ENCODE measurements around the gene DDX46.
"Not testable (repeated sequence)": the region's sequence is repeated elsewhere in the genome, so short reads cannot be mapped to it uniquely, and the experiment has no call there.

Gene DDX46

DNA sequence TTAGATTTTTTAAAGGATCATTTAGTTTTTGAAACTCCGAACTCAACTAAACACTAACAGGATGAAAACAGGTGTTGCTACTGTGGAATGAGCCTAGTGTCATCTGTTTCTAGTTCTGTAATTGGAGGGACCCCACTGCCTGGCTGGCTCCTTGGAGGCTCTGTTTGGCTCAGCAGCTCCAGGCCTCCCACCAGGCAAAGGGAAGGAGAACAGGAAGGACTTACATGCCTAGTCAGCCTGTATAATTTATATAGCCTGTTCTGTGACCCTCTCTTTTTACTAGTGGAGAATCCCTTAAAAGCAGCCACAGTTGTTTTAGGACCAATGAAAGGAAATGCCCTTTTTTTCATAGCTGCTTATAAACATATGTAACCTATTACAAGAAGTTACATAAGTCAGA, 66.1 kb downstream of the DDX46 start:
- H3K4me3 ChIP-seq (ENCODE audit: low read depth, low read length) = no peak overlapping the region
- TF ChIP-seq, protein P1, sequence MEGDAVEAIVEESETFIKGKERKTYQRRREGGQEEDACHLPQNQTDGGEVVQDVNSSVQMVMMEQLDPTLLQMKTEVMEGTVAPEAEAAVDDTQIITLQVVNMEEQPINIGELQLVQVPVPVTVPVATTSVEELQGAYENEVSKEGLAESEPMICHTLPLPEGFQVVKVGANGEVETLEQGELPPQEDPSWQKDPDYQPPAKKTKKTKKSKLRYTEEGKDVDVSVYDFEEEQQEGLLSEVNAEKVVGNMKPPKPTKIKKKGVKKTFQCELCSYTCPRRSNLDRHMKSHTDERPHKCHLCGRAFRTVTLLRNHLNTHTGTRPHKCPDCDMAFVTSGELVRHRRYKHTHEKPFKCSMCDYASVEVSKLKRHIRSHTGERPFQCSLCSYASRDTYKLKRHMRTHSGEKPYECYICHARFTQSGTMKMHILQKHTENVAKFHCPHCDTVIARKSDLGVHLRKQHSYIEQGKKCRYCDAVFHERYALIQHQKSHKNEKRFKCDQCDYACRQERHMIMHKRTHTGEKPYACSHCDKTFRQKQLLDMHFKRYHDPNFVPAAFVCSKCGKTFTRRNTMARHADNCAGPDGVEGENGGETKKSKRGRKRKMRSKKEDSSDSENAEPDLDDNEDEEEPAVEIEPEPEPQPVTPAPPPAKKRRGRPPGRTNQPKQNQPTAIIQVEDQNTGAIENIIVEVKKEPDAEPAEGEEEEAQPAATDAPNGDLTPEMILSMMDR (IDR thresholded peaks at IDR 0.05; ENCODE audit: low read depth, low read length) = no peak

DNA sequence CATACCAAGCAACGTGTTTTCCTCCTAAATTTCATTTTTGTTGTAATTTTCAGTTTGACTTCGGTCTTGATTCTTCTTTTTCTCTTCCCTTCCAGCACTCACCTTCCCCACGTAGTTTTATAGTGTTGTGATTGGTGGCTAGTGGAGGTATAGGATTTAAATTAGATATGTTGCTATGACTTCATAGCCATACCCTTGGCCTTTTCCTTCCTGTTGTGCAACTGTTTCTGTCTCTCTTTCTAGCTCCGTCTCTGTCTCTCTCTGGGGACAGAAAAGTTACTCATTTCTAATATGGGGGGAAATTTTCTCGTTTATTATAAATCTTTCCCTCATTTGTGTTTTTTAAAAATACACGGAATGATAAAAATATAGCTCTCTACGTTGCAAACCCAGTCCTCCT, 66.6 kb downstream of the DDX46 start:
- H3K4me3 ChIP-seq (ENCODE audit: low read depth, low read length) = no peak overlapping the region
- TF ChIP-seq, protein P1 (IDR thresholded peaks at IDR 0.05; ENCODE audit: low read depth, low read length) = no peak

DNA sequence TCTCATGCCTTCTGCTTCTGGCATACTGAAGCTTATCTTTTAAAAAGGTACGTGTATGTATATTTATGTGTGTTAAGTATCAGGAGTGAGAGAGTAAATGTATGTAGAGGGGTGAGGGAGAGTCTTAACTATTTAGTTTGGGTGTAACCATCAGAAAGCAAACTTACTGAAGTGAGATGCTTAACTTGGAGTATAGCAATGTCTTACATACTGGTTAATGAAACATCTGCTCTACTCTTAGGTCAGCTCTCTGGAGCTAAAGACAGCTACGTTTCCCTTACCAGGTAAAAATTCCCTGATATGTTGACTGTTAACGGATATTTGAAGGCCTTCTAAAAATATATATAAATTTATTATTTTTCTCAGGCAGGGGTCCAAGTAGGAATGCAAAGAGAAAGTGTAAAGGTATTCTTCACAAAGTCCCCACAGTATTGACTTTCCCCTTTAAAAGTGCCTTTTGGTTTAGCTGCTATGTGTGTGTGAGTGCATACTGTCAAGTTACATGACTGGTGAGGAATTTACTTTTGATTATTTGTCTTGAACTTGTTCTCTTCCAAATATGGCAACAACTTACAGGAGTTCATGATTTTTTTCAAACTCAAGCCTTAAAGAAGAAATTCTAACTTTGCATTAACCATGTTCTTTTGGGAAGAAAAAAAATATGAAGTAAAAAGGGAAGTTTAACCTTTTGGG, 74.9 kb downstream of the DDX46 start:
- TF ChIP-seq, protein P1 (IDR thresholded peaks at IDR 0.05; ENCODE audit: low read depth, low read length) = no peak

DNA sequence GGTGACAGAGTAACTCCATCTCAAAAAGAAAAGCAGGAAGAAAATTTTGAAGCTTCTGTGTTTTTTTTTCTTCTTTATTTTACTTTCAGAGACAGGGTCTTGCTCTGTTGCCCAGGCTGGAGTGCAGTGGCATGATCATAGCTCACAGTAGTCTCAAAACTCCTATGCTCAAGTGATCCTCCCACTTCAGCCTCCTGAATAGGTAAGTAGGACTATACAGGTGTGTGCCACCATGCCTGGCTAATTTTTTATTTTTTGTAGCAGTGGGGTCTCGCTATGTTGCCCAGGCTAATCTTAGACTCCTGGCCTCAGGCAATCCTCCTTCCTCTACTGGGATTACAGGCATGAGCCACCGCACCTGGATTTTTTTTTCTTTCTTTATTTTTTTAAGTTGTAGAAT, 77.0 kb downstream of the DDX46 start:
- TF ChIP-seq, protein P1 (IDR thresholded peaks at IDR 0.05; ENCODE audit: low read depth, low read length) = no peak
- H3K4me3 ChIP-seq (ENCODE audit: low read depth, low read length) = no peak overlapping the region

More for the DNA sequence above, 74.9 kb downstream of the DDX46 start:
- H3K4me3 ChIP-seq (ENCODE audit: low read depth, low read length) = no peak overlapping the region

DNA sequence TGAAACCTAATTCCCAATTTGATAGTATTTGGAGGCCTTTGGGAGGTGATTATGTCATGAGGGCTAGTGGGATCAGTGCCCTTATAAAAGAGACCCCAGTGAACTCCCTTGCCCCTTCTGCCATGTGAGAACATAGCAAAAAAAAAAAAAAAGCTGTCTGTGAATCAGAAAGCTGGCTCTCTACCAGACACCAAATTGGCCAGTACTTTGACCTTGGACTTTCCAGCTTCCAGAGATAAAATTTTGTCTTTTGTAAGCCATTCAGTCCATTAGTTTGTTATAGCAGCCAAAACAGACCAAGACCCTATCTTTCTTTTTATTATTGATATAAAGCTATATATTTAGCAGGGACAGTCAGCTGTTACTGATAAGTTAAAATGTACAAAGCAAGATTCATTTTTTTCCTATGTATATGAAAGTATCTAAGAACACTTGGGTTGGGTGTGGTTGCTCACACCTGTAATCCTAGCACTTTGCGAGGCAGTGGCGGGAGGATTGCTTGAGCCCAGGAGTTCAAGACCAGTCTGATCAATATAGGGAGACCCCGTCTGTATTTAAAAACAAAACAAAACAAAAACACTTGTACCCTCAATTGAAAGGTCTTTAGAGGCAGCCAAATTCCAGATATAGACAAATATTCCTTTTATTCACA, 79.1 kb downstream of the DDX46 start:
- no peak overlapping the region for H3K4me3 ChIP-seq (ENCODE audit: low read depth, low read length)
- TF ChIP-seq, protein P1 (IDR thresholded peaks at IDR 0.05; ENCODE audit: low read depth, low read length) = no peak

DNA sequence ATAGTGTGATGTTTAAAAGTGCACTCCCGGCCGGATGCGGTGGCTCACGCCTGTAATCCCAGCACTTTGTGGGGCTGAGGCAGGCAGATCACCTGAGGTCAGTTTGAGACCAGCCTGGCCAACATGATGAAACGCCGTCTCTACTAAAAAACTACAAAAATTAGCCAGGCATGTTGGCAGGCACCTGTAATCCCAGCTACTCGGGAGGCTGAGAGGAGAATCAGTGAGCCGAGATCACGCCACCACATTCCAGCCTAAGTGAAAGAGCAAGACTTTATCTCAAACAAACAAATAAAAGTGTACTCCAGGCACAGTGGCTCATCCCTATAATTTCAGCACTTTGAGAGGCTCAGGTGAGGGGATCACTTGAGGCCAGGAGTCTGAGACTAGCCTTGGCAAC, 79.8 kb downstream of the DDX46 start:
- not testable (repeated sequence) for H3K4me3 ChIP-seq (ENCODE audit: low read depth, low read length)

DNA sequence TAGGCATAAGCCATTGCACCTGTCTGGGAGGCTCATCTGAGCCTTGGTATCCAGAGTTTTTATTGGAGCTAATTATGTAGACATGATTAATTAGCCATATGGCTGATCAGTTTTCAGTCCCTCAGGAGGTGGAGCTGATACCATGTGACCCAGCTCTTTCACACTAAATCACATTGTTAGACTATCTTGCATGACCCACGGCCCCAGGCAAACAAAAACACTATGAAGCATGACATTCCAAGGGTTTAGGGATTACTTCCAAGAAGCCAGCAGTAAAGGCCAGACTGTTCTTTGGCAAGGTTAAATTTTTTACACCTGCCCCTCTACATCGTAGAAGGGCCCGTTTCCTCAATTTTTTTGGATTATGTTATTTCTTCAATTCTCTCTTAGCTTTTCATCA, 82.2 kb downstream of the DDX46 start:
- no peak overlapping the region for H3K4me3 ChIP-seq (ENCODE audit: low read depth, low read length)
- TF ChIP-seq, protein P1 (IDR thresholded peaks at IDR 0.05; ENCODE audit: low read depth, low read length) = no peak

All from WI38 (cell line).